ENCODE measurements around the gene HOXA3. TPM values are rescaled to one million over a fixed set of nuclear protein-coding genes. Genes with fewer than 3 reads are reported as not detected.

HOXA3 gene
- total RNA-seq, 1 donor from 2014 or later, result 8.7 TPM

DNA sequence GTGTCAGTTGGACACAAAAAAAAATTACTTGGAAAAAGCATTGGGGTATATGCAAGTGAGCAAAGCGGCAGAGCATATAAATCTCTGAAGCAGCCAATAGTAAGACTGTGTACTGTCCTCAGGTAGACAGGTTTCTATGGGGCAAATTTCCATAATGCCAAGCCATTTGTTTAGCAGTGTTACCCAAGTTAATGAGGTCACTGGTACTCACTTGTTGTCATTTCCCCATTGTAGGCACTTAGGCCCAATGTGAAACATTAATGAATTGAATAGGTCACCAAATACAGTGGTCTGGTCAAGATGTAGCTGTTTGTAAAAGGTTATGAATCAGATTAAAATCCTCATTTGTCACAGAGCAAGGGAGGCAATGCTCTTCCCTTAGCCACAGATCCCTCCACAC lies 84.1 kb downstream of the HOXA3 start:
- intact Hi-C loops (cut with DNase I), result no loop called here

DNA sequence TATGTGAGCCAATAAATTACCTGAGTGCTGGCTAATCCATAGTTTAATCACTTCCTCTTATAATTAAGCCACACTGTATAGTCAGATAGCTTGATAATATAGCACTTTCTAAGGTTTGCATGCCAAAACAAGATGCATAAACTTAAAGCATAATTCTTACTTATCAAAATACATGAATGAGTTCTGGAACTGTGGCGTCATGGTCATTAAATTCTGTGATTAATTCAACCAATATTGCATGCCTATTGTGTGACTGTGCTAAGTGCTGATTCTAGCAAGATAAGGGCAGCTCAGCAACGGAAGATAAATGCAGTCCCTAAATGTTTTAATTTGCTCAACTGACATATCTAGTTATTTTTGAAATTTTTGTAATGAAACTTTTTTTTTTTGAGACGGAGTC lies 86.2 kb downstream of the HOXA3 start:
- intact Hi-C loops (cut with DNase I), result no loop called here
- no peak for ATAC-seq
- Histone ChIP-seq H3K27me3 (no peaks in the 10 kb centered on the region), H3K4me3 (no peak overlapping the region), H3K9me3 (no peaks in the 10 kb centered on the region), H3K4me1 (no peaks in the 10 kb centered on the region), H3K36me3 (no peaks in the 10 kb centered on the region), H3K27ac (no peak overlapping the region)
- TF ChIP-seq, protein P1, sequence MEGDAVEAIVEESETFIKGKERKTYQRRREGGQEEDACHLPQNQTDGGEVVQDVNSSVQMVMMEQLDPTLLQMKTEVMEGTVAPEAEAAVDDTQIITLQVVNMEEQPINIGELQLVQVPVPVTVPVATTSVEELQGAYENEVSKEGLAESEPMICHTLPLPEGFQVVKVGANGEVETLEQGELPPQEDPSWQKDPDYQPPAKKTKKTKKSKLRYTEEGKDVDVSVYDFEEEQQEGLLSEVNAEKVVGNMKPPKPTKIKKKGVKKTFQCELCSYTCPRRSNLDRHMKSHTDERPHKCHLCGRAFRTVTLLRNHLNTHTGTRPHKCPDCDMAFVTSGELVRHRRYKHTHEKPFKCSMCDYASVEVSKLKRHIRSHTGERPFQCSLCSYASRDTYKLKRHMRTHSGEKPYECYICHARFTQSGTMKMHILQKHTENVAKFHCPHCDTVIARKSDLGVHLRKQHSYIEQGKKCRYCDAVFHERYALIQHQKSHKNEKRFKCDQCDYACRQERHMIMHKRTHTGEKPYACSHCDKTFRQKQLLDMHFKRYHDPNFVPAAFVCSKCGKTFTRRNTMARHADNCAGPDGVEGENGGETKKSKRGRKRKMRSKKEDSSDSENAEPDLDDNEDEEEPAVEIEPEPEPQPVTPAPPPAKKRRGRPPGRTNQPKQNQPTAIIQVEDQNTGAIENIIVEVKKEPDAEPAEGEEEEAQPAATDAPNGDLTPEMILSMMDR (IDR thresholded peaks at IDR 0.05), result no peak
- DNase-seq, result no peak

More for the DNA sequence above, 84.1 kb downstream of the HOXA3 start:
- Histone ChIP-seq H3K36me3 (no peaks in the 10 kb centered on the region), H3K4me1 (no peaks in the 10 kb centered on the region), H3K27ac (no peak overlapping the region), H3K27me3 (no peaks in the 10 kb centered on the region), H3K4me3 (no peak overlapping the region), H3K9me3 (no peaks in the 10 kb centered on the region)
- TF ChIP-seq, protein P1 (IDR thresholded peaks at IDR 0.05), result no peak
- DNase-seq (no peak), ATAC-seq (no peak)

DNA sequence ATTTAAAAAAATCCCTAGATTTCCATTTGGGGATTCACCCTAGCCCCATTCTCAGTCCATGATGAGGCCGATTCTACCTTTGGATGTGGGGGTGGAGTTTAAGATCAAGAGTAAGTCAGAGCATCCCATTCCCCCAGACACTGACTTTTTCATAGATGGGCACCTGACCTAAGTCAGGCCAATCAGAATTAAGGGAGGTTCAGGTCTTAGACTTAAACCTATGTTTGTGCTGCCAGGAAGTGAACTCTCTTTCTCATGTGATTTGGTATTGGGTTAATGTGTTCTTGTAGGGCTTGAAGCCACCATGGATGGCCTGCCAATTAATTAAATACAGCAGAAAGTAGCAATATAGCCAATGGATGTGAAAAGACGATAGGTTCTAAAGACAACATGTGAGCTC lies 86.7 kb downstream of the HOXA3 start:
- H3K27me3 ChIP-seq, result no peaks in the 10 kb centered on the region
- no peaks in the 10 kb centered on the region for H3K9me3 ChIP-seq
- DNase-seq (no peak), ATAC-seq (no peak)
- no peaks in the 10 kb centered on the region for H3K36me3 ChIP-seq
- H3K4me3 ChIP-seq, result no peak overlapping the region
- no peak overlapping the region for H3K27ac ChIP-seq
- TF ChIP-seq, protein P1 (IDR thresholded peaks at IDR 0.05), result no peak
- no peaks in the 10 kb centered on the region for H3K4me1 ChIP-seq
- intact Hi-C loops (cut with DNase I), result no loop called here

DNA sequence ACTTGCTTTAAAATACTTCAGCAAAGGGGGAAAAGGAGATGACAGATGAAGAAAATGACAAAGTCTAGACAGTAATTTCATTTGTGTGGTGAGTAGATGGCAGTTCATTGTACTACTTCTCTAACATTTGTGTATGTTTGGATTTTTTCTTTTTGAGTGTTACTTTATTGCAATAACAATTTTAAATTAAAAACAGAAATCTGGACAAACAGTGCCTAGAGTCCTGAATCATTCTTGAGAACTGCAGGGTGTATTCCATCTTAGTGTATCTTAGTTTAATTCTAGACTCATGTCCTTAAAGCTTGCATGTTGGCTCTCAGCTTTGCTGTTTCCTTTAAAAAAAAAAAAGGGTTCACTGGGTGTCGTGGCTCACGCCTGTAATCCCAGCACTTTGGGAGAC lies 87.7 kb downstream of the HOXA3 start:
- TF ChIP-seq, protein P1 (IDR thresholded peaks at IDR 0.05), result no peak
- intact Hi-C loops (cut with DNase I), result no loop called here
- H3K9me3 ChIP-seq, result no peaks in the 10 kb centered on the region
- no peaks in the 10 kb centered on the region for H3K4me1 ChIP-seq
- no peak for DNase-seq
- H3K36me3 ChIP-seq, result no peaks in the 10 kb centered on the region
- H3K27ac ChIP-seq, result no peak overlapping the region
- no peak for ATAC-seq
- no peak overlapping the region for H3K4me3 ChIP-seq
- H3K27me3 ChIP-seq, result no peaks in the 10 kb centered on the region

DNA sequence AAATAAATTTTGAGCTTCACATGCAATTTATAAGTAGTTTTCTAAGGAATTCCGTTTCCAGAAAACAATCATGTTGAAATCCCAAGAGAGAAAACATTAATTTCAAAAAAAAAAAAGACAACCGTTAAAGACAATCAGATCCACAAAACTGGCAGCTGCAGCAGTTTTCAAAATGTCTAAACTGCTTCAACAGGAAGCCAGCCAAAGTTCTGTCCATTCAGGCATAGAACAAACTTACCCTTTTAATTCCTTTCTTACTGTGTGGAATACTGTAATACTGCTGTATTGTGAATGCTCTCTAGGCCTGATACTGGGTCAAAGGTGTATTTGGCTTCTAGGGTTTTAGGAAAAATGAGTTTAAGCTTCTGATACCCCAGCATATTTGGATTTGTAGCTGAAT lies 88.2 kb downstream of the HOXA3 start:
- no peaks in the 10 kb centered on the region for H3K4me1 ChIP-seq
- no peaks in the 10 kb centered on the region for H3K9me3 ChIP-seq
- no peak for ATAC-seq
- no peak for DNase-seq
- H3K27me3 ChIP-seq, result no peaks in the 10 kb centered on the region
- intact Hi-C loops (cut with DNase I), result no loop called here
- TF ChIP-seq, protein P1 (IDR thresholded peaks at IDR 0.05), result no peak
- H3K27ac ChIP-seq, result no peak overlapping the region
- no peaks in the 10 kb centered on the region for H3K36me3 ChIP-seq
- no peak overlapping the region for H3K4me3 ChIP-seq

DNA sequence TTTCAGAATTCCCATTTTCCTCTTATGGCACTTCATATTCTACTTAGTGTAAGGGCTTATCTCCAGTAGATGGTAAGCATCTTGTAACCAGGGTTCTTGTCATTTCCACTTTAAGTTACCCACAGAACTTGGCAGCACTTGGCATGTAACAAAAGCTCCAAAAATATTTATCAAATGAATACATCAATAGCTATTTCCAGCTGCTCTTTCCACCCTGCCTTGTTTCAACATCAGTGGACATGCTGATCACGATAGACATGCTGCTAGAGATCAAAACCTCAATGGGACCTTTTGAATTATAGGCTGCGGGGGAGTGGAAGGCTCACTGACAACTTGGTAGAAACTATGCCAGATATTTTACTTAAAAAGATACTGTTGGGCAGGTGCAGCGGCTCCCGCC lies 89.4 kb downstream of the HOXA3 start:
- H3K27me3 ChIP-seq, result no peaks in the 10 kb centered on the region
- intact Hi-C loops (cut with DNase I), result no loop called here
- TF ChIP-seq, protein P1 (IDR thresholded peaks at IDR 0.05), result no peak

More for the DNA sequence above, 89.4 kb downstream of the HOXA3 start:
- H3K27ac ChIP-seq, result no peak overlapping the region
- no peak for DNase-seq
- H3K36me3 ChIP-seq, result no peaks in the 10 kb centered on the region
- H3K4me1 ChIP-seq, result no peaks in the 10 kb centered on the region
- H3K4me3 ChIP-seq, result no peak overlapping the region
- no peaks in the 10 kb centered on the region for H3K9me3 ChIP-seq
- ATAC-seq, result no peak

All from upper lobe of right lung (tissue), 1 donor.